GM12878 (cell line): ENCODE measurements around the gene HOXC13.

Source experiments
- ASH2L ChIP-seq: fragments of 300-600, 200-600 bp; sonication (generic); IDR thresholded peaks from 2 replicates; pipeline ENCODE4 v1.6.1; 2017; ENCODE audit warnings: low read depth, mild to moderate bottlenecking, borderline replicate concordance
- ATF2 ChIP-seq: IDR thresholded peaks from 2 replicates; pipeline ENCODE4 v1.6.1; 2012; ENCODE audit warnings: low read length, inconsistent platforms
- CEBPB ChIP-seq, 2 experiments: fragments of 150-350 bp in 1 of 2; IDR thresholded peaks; 2 replicates each; pipeline ENCODE4 v1.6.1; 2012 to 2014; ENCODE audit warnings: low read depth in 2 of 2, low read length in 2 of 2, borderline replicate concordance in 1 of 2, inconsistent platforms in 1 of 2
- EZH2 ChIP-seq: IDR thresholded peaks from 2 replicates; pipeline ENCODE4 v1.6.1; 2012; ENCODE audit warnings: low read depth, mild to moderate bottlenecking, control low read depth, inconsistent platforms, low read length, borderline replicate concordance; ENCODE audit not compliant: control insufficient read depth
- NFYA ChIP-seq: IDR thresholded peaks from 2 replicates; pipeline ENCODE4 v1.6.1; 2011; ENCODE audit warnings: low read depth, mild to moderate bottlenecking, low read length, improper control_type of control experiment, borderline replicate concordance
- NR2F1 ChIP-seq: fragments of 450-650 bp; conservative IDR thresholded peaks from 2 replicates; pipeline ENCODE4 v1.6.1; 2017; ENCODE audit warnings: mild to moderate bottlenecking
- REST ChIP-seq: IDR thresholded peaks from 2 replicates; pipeline ENCODE4 v1.6.1; 2012; ENCODE audit warnings: mild to moderate bottlenecking, low read depth, low read length
- TAF1 ChIP-seq: IDR thresholded peaks from 2 replicates; pipeline ENCODE4 v1.6.1; 2011; ENCODE audit warnings: mild to moderate bottlenecking, low read depth, low read length, borderline replicate concordance
- TCF3 ChIP-seq: IDR thresholded peaks from 2 replicates; pipeline ENCODE4 v1.6.1; 2012; ENCODE audit warnings: low read depth, mild to moderate bottlenecking, low read length, borderline replicate concordance; ENCODE audit not compliant: insufficient read depth
- TF ChIP-seq, protein P1 (sequence below): fragments of 450-650 bp; formaldehyde crosslinking; IDR thresholded peaks from 2 replicates; pipeline ENCODE4 v1.5.0; 2022; ENCODE audit warnings: mild to moderate bottlenecking, missing genetic modification characterization
- TF ChIP-seq, protein P2 (sequence below): IDR thresholded peaks from 2 replicates; pipeline ENCODE4 v1.6.1; 2011; ENCODE audit warnings: low read depth, mild to moderate bottlenecking, low read length, moderate library complexity, borderline replicate concordance; ENCODE audit errors: extremely low read depth

DNA sequence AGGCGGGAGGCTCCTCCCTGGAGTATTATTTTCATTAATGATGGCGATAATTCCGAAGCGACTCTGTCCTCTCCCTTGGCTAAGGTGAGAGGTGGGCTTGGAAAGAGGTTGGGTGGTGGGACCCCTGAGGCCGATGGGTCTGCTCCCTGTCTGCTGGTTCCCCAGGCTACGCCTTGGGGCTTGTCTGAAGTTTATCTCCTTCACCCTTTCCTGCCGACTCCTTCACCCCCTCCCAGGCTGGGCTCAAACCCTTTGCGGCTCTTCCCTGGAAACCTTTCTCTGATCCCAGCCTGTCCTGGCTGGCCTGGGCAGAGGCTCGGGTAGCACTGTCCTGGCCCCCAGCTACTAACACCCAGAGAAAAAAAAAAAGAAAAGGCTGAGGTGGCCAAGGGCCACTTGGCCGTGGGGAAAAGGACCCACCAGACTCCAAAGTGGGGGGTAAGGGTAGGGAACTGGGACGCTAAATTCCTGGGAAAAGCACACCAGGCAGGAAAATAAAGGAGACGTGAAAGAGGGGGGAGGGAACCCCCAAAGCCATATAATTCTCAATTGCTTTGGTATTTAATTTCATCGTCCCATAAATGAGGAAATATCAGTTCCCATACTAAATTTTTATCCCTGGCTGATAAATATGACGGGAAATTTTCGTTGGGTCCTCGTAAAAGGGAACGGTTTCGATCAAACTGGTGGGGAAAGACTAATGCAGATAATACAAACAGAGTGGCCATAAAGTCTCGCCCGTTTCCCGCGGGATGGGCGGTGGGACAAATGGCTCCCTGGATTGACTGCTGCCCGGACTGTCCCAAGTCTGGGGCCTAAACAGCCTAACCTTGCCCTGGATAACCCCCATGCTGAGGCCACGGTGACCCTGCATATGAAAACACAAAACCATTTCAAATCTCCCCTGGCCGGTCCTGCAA is 44.3 kb downstream of the HOXC13 start:
- TF ChIP-seq EZH2 (no peak; the same call in 1 of the 2 replicates), TAF1 (no peak), CEBPB (IDR thresholded peaks at IDR 0.05; ENCODE audit: borderline replicate concordance in 1 of 2, low read depth in 2 of 2, low read length in 2 of 2) (no peak), TCF3 (no peak), NR2F1 (no peak), REST (no peak), ATF2 (no peak), NFYA (no peak), ASH2L (no peak)
- TF ChIP-seq, protein P1, sequence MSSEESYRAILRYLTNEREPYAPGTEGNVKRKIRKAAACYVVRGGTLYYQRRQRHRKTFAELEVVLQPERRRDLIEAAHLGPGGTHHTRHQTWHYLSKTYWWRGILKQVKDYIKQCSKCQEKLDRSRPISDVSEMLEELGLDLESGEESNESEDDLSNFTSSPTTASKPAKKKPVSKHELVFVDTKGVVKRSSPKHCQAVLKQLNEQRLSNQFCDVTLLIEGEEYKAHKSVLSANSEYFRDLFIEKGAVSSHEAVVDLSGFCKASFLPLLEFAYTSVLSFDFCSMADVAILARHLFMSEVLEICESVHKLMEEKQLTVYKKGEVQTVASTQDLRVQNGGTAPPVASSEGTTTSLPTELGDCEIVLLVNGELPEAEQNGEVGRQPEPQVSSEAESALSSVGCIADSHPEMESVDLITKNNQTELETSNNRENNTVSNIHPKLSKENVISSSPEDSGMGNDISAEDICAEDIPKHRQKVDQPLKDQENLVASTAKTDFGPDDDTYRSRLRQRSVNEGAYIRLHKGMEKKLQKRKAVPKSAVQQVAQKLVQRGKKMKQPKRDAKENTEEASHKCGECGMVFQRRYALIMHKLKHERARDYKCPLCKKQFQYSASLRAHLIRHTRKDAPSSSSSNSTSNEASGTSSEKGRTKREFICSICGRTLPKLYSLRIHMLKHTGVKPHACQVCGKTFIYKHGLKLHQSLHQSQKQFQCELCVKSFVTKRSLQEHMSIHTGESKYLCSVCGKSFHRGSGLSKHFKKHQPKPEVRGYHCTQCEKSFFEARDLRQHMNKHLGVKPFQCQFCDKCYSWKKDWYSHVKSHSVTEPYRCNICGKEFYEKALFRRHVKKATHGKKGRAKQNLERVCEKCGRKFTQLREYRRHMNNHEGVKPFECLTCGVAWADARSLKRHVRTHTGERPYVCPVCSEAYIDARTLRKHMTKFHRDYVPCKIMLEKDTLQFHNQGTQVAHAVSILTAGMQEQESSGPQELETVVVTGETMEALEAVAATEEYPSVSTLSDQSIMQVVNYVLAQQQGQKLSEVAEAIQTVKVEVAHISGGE, result no peak
- TF ChIP-seq, protein P2, sequence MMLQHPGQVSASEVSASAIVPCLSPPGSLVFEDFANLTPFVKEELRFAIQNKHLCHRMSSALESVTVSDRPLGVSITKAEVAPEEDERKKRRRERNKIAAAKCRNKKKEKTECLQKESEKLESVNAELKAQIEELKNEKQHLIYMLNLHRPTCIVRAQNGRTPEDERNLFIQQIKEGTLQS, result no peak
